Keratinocyte (primary cell): Measurements from ENCODE around the gene CDHR3.

Experiments used
- EZH2 ChIP-seq: IDR thresholded peaks from one replicate; pipeline ENCODE4 v1.6.1; 2012; ENCODE audit warnings: inconsistent platforms, mild to moderate bottlenecking, low read length, moderate library complexity
- TF ChIP-seq, protein P1 (sequence below), 3 experiments: IDR thresholded peaks in 1 of 3; conservative IDR thresholded peaks in 1 of 3; optimal IDR thresholded peaks in 1 of 3; 2 replicates in 2 of 3; 3 replicates in 1 of 3; pipeline versions ENCODE3 to v1.5.1; 2011; ENCODE audit warnings: low read length in 3 of 3, mild to moderate bottlenecking in 3 of 3, moderate library complexity in 2 of 3, control low read depth in 1 of 3, inconsistent platforms in 1 of 3; ENCODE audit not compliant: insufficient read depth in 2 of 3; ENCODE audit errors: extremely low read depth in 1 of 3

DNA sequence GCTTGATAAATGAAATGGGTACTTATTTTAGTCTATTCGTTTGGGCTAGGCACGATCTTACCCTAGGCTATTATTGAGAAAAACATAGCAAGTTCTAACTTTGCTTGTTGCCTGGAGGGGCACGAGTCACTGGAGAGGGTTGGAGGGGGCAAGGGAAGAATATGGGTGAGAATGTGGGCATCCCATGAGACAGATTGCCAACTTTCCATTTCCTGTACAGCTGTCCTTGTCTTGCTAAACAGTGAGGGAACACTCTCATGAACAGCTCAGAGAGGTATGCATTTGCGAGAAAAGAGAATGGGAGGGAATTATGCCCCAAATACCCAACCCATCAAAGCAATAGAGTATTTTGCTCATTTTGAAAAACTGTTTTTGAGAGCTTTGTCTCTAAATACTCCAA is 9.2 kb downstream of the CDHR3 start:
- TF ChIP-seq EZH2, result no peak
- TF ChIP-seq, protein P1, sequence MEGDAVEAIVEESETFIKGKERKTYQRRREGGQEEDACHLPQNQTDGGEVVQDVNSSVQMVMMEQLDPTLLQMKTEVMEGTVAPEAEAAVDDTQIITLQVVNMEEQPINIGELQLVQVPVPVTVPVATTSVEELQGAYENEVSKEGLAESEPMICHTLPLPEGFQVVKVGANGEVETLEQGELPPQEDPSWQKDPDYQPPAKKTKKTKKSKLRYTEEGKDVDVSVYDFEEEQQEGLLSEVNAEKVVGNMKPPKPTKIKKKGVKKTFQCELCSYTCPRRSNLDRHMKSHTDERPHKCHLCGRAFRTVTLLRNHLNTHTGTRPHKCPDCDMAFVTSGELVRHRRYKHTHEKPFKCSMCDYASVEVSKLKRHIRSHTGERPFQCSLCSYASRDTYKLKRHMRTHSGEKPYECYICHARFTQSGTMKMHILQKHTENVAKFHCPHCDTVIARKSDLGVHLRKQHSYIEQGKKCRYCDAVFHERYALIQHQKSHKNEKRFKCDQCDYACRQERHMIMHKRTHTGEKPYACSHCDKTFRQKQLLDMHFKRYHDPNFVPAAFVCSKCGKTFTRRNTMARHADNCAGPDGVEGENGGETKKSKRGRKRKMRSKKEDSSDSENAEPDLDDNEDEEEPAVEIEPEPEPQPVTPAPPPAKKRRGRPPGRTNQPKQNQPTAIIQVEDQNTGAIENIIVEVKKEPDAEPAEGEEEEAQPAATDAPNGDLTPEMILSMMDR (optimal IDR thresholded peaks at IDR 0.05 in 1 of 3, IDR thresholded peaks at IDR 0.05 in 1 of 3, conservative IDR thresholded peaks at IDR 0.05 in 1 of 3; ENCODE audit: extremely low read depth in 1 of 3, insufficient read depth in 2 of 3, low read length in 3 of 3), result no peak
